Mucosa of descending colon (tissue), 3 donors: Measurements from ENCODE around the gene CST1. TPM values are rescaled to one million over a fixed set of nuclear protein-coding genes. Genes with fewer than 3 reads are reported as not detected.
A peak's percentile ranks its signal among the peaks of the same experiment; 100 is the strongest.
"Not testable (repeated sequence)": the region's sequence is repeated elsewhere in the genome, so short reads cannot be mapped to it uniquely, and the experiment has no call there.

Experiments used
- ATAC-seq: fragments of 200-7000 bp; cut with Tn5 transposase; one replicate; pipeline ENCODE4 v1.9.1; 2020; ENCODE audit warnings: mild to moderate bottlenecking, moderate library complexity
- DNase-seq, 3 donors: peaks; one replicate each; pipeline ENCODE4 v3.0.0-alpha.2; 2020
- H3K36me3 ChIP-seq: fragments of 200-600 bp; one replicate; pipeline ENCODE4 v1.8.0; 2021; ENCODE audit warnings: low read depth, mild to moderate bottlenecking
- H3K4me1 ChIP-seq: fragments of 200-600 bp; one replicate; pipeline ENCODE4 v1.8.0; 2021; ENCODE audit warnings: low read depth, mild to moderate bottlenecking
- H3K4me3 ChIP-seq: fragments of 200-600 bp; one replicate; pipeline ENCODE4 v1.8.0; 2021; ENCODE audit warnings: mild to moderate bottlenecking
- H3K9me3 ChIP-seq: fragments of 200-600 bp; one replicate; pipeline ENCODE4 v1.8.0; 2021; ENCODE audit warnings: mild to moderate bottlenecking
- CTCF ChIP-seq: fragments of 200-600 bp; IDR thresholded peaks from one replicate; pipeline ENCODE4 v1.8.0; 2022; ENCODE audit warnings: antibody characterized with exemption, mild to moderate bottlenecking
- intact Hi-C, 2 donors: fragments of 100-400 bp; cut with DNase I in 1 of 2; cut with micrococcal nuclease in 1 of 2; formaldehyde crosslinking; loops; one replicate each; pipeline versions ENCODE4 v1.11.0 to v1.11.1; 2022; cut with DNase I, micrococcal nuclease
- long read RNA-seq, 2 donors: library from polyadenylated mRNA; unstranded; transcript quantifications; one replicate each; pipeline ENCODE4 v2.0.0, GENCODE V29; 2019 to 2021
- total RNA-seq, 3 donors: library from RNA; stranded (reverse); fragmentation: NEBNext Ultra II Directional in 2 of 3; extraction: Animal tissue kit (Norgen Biotek cat#: 25700) in 2 of 3; gene quantifications; one replicate each; pipeline versions ENCODE4 v1.2.1 to v1.2.4, GENCODE V29; 2021 to 2023
- donor health status: DM: no; HTN: no; CAD: no; lungs with moderate emphysema.
- donor health status: DM: no; HTN: no; CAD: no.
- donor health status: DM: no; HTN: yes; CAD: no.

CST1 gene
- total RNA-seq, result not detected
- long read RNA-seq, donor 1, result 0 reads
- long read RNA-seq, donor 2, result 0 reads

- ATAC-seq, DNase-seq, H3K9me3 ChIP-seq, H3K36me3 ChIP-seq, H3K4me3 ChIP-seq, intact Hi-C loops, H3K4me1 ChIP-seq: not testable (repeated sequence)
These were observed at the start of gene CST1 for GRCh38 chr20:23750786-23751185. Gene CST1, minus strand, starts transcription at chr20:23750935. Its CDS starts 69 bp downstream, at chr20:23750866.

GRCh38 chr20:23799216-23799847, 48.6 kb upstream of the CST1 start:
- DNase-seq (peak in 2 of 3 donors; percentile 30 to 33), ATAC-seq (peak; percentile 75)
- intact Hi-C loops, H3K4me3 ChIP-seq, H3K36me3 ChIP-seq, H3K4me1 ChIP-seq, H3K9me3 ChIP-seq: not testable (repeated sequence)
- peak; percentile 42 for TF ChIP-seq CTCF

GRCh38 chr20:23795526-23795925, 44.8 kb upstream of the CST1 start:
- Histone ChIP-seq H3K4me1 (no peaks in the 10 kb centered on the region), H3K4me3 (no peak overlapping the region), H3K36me3 (no peaks in the 10 kb centered on the region), H3K9me3 (no peaks in the 10 kb centered on the region)
- intact Hi-C loops, result no loop called here
- ATAC-seq (no peak), DNase-seq (no peak)
- TF ChIP-seq CTCF, result no peak

- DNase-seq, result no peak
- no peaks in the 10 kb centered on the region for H3K9me3 ChIP-seq
- no peak for ATAC-seq
- no peak overlapping the region for H3K4me3 ChIP-seq
- intact Hi-C loops, result no loop called here
- TF ChIP-seq CTCF, result no peak
- H3K4me1 ChIP-seq, result no peaks in the 10 kb centered on the region
- no peaks in the 10 kb centered on the region for H3K36me3 ChIP-seq
These were observed 44.1 kb upstream of the CST1 start for GRCh38 chr20:23794841-23795240.

- intact Hi-C loops, result no loop called here
- no peak for DNase-seq
- no peak for ATAC-seq
- no peaks in the 10 kb centered on the region for H3K9me3 ChIP-seq
- no peak for TF ChIP-seq CTCF
- no peaks in the 10 kb centered on the region for H3K4me1 ChIP-seq
- no peaks in the 10 kb centered on the region for H3K36me3 ChIP-seq
- no peak overlapping the region for H3K4me3 ChIP-seq
These were observed 43.3 kb upstream of the CST1 start for GRCh38 chr20:23794065-23794464.

GRCh38 chr20:23783447-23783846, 32.7 kb upstream of the CST1 start:
- Histone ChIP-seq H3K9me3 (no peaks in the 10 kb centered on the region), H3K36me3 (no peaks in the 10 kb centered on the region), H3K4me1 (no peaks in the 10 kb centered on the region), H3K4me3 (no peak overlapping the region)
- intact Hi-C loops, result no loop called here
- ATAC-seq, result no peak
- DNase-seq, result no peak
- no peak for TF ChIP-seq CTCF
